Measurements from ENCODE around the gene RAD54L2. TPM values are rescaled to one million over a fixed set of nuclear protein-coding genes. Genes with fewer than 3 reads are reported as not detected.

Gene RAD54L2
- total and polyA plus RNA-seq, 11 donors, result 5.5 to 20.0 (median 12.5) TPM

DNA sequence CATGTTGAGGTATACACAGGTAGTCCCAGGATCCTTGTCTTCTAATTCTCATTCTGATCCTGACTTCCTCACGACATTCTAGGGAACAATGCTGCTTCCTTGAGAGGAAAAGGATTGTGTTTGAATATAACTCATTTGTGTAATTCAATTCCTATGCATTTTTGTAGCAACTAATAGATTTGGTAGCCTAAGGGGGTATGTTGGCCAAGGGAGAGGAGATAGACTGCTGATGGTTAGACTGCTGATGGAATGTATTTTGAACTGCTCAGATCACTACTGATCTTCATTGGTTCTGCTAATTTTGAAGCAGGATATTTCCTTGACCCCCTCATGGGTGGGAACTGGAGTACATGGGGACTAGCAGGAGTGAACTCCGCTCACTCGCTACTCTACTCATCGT, 39.7 kb downstream of the RAD54L2 start:
- DNase-seq (no peak), ATAC-seq (no peak)
- Histone ChIP-seq H3K4me3 (no peak overlapping the region), H3K27ac (no peak overlapping the region), H3K27me3 (no peaks in the 10 kb centered on the region), H3K9me3 (peaks cover 0 to 6% (median 0%) of the 10 kb centered on the region in 12 donors), H3K4me1 (peaks cover 0 to 4% (median 0%) of the 10 kb centered on the region in 12 donors), H3K36me3 (peaks cover 0 to 9% (median 3%) of the 10 kb centered on the region in 9 donors)
- 86 to 95% (median 91%) methylated on average over 4 of the region's 4 CpGs for WGBS, 4 donors
- no peak for TF ChIP-seq POLR2A (IDR thresholded peaks at IDR 0.05)
- TF ChIP-seq, protein P1, sequence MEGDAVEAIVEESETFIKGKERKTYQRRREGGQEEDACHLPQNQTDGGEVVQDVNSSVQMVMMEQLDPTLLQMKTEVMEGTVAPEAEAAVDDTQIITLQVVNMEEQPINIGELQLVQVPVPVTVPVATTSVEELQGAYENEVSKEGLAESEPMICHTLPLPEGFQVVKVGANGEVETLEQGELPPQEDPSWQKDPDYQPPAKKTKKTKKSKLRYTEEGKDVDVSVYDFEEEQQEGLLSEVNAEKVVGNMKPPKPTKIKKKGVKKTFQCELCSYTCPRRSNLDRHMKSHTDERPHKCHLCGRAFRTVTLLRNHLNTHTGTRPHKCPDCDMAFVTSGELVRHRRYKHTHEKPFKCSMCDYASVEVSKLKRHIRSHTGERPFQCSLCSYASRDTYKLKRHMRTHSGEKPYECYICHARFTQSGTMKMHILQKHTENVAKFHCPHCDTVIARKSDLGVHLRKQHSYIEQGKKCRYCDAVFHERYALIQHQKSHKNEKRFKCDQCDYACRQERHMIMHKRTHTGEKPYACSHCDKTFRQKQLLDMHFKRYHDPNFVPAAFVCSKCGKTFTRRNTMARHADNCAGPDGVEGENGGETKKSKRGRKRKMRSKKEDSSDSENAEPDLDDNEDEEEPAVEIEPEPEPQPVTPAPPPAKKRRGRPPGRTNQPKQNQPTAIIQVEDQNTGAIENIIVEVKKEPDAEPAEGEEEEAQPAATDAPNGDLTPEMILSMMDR (IDR thresholded peaks at IDR 0.05), result no peak
- intact Hi-C loops (cut with DNase I), result no loop called here

DNA sequence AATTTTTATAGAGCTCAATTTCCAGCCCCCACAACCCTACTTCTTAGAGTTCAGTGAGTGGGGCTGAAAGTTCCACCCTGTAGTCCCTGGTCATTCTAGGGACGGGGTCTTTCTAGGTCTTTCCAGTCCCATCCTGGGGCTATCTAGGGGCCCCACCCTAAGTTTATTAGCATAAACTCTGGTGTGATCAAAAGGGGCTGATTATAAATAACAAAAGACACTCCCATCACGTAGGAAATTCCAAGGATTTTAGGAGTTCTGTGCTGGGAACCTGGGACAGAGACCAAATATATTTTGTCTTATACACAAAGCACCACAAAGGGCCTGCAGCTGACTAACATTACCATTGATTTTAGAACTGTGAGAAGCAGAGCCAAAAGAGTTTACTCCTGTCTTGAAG, 41.9 kb downstream of the RAD54L2 start:
- Histone ChIP-seq H3K36me3 (peaks cover 0 to 7% (median 3%) of the 10 kb centered on the region in 9 donors), H3K4me1 (peaks cover 0 to 4% (median 0%) of the 10 kb centered on the region in 12 donors), H3K27ac (no peak overlapping the region), H3K4me3 (no peak overlapping the region), H3K27me3 (no peaks in the 10 kb centered on the region), H3K9me3 (no peaks in the 10 kb centered on the region)
- no peak for ATAC-seq
- intact Hi-C loops (cut with DNase I), result no loop called here
- DNase-seq, result no peak
- 74 to 85% (median 79%) methylated on average over 2 of the region's 2 CpGs for WGBS, 4 donors
- no peak for TF ChIP-seq POLR2A (IDR thresholded peaks at IDR 0.05)
- TF ChIP-seq, protein P1 (IDR thresholded peaks at IDR 0.05), result no peak

DNA sequence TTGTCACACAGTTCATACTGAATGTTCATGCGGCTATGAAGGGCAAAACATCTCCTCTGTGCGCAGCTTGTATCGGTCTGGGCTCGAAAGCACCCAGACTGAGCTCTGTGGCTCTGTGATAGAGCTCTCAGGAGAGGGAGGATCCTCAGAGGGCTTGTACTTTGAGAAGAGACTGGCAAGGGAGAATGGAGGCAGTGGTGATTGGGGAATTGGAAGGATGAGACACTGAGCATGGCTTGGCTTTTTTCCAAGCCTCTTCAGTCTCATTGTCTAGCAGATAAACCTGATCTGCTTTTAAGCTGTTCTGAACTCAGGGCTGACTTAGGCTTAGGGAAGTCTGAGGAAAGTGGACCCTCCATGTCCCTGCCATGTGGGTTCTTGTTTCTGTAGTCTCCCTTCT, 43.0 kb downstream of the RAD54L2 start:
- no peak overlapping the region for H3K27ac ChIP-seq
- TF ChIP-seq, protein P1 (IDR thresholded peaks at IDR 0.05), result no peak
- no peak for TF ChIP-seq POLR2A (IDR thresholded peaks at IDR 0.05)
- H3K9me3 ChIP-seq, result no peaks in the 10 kb centered on the region
- no peak for ATAC-seq
- 83 to 95% (median 90%) methylated on average over 4 of the region's 4 CpGs for WGBS, 4 donors
- peaks cover 0 to 8% (median 3%) of the 10 kb centered on the region in 9 donors for H3K36me3 ChIP-seq
- H3K27me3 ChIP-seq, result no peaks in the 10 kb centered on the region
- DNase-seq, result no peak
- H3K4me3 ChIP-seq, result no peak overlapping the region
- intact Hi-C loops (cut with DNase I), result no loop called here
- H3K4me1 ChIP-seq, result peaks cover 0 to 4% (median 0%) of the 10 kb centered on the region in 12 donors

DNA sequence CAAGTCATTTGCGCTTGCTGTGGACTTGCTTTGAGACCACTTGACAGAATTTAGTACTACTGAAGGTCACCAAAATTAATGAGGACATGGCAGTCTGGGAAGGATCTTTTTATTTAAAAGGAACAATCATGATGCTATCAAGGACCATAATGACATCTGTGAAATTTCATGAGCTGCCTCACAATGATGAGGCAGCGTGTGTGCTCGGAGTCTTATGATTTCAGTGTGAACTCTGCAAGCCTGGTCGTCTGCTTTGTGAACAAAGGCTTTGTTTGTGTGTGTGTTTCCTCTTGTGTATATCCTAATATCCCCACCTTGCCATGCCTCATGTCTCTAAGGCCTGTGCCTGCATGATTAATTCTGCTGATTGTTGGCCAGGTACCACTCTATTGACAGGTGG, 46.7 kb downstream of the RAD54L2 start:
- DNase-seq (no peak), ATAC-seq (no peak)
- Histone ChIP-seq H3K9me3 (no peaks in the 10 kb centered on the region), H3K4me3 (no peak overlapping the region), H3K27ac (no peak overlapping the region), H3K36me3 (peaks cover 0 to 13% (median under 1%) of the 10 kb centered on the region in 9 donors), H3K4me1 (peaks cover 0 to 11% (median 0%) of the 10 kb centered on the region in 12 donors), H3K27me3 (no peaks in the 10 kb centered on the region)
- 78 to 94% (median 84%) methylated on average over 4 of the region's 4 CpGs for WGBS, 4 donors
- TF ChIP-seq, protein P1 (IDR thresholded peaks at IDR 0.05), result no peak
- TF ChIP-seq POLR2A (IDR thresholded peaks at IDR 0.05), result no peak
- intact Hi-C loops (cut with DNase I), result no loop called here

Measured in heart left ventricle (tissue), 16 donors.